Stromal cell of bone marrow (primary cell): ENCODE results near the gene ROBO2.
"Not testable (repeated sequence)": the region's sequence is repeated elsewhere in the genome, so short reads cannot be mapped to it uniquely, and the experiment has no call there.

Experiments used
- DNase-seq: peaks from one replicate; pipeline ENCODE4 v3.0.0-alpha.2; 2012; ENCODE audit warnings: low read depth

ROBO2 gene

DNA sequence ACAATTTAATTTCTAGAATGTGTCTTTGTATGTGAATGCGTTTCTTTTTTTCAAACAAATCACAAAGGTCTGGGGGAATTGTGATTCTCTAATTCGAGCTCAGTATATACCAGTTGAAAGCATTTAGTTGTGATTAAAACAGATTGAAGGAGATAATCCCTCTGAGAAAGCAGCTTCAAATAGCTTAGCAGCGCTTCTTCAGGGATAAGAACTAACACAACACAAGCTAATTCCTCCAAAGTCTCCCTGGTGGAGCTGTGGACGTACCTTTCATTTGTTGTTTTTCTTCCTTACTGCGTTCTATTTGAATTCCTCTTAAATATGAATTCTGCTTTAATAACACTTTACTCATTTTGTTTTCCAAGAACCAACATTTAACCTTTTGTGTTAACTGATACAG, 286.7 kb downstream of the ROBO2 start:
- no peak for DNase-seq

DNA sequence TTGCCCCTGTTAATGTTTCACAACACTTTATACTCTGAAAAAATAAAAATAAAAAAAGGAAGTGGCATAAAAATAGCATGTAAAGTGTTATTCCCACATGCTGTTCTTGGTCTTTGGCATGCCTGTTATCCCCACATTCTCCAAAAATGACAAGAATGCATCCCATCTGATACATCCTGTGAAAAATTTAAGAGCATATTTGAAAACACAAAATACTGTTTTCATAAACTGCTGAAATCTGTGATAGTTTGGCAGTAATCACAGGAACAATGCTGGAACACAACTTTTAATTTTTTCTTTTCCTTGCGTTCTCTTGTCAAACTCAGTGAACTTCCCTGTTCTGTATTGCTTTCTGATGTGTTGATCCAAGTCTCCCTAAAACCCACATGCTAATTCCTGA, 288.8 kb downstream of the ROBO2 start:
- DNase-seq = no peak

DNA sequence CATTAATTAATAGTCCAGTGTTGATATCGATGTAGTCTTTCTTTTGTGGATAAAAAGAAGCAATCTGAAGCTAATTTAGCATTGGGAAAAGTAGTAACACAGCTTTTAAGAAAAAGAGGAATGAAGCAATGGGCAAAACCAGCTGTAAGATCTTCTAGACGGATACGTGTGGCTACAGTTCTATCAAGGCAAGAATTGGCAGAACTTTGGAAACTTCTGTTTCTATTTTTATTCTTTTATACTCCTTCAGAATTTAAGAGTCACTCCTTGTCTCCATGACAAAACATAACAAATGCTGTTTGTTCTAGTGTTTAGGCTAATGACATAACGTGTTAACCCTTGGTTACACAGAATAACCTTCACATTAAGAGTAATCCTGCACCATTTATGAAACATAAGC, 289.2 kb downstream of the ROBO2 start:
- no peak for DNase-seq

GRCh38 chr3:77338195-77338594, 298.3 kb downstream of the ROBO2 start:
- no peak for DNase-seq

- no peak for DNase-seq
Measured at GRCh38 chr3:77342027-77342426, 302.1 kb downstream of the ROBO2 start.

DNA sequence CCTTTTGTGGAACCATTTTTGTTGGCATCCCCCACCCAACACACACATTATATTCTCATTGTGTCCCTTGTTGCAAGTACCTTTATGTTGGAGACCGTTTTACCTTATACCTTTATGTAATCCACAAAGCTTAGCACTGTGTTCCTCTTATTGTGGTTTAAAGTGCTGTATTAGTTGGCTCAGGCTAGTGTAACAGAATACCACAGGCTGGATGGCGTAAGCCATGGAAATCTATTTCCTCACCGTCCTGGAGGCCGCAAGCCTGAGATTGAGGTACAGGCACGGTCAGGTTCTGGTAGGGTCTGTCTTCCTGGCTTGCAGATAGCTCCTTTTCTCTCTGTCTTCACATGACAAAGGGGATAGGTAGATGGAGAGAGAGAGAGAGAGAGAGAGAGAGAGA, 302.8 kb downstream of the ROBO2 start:
- DNase-seq = no peak

DNA sequence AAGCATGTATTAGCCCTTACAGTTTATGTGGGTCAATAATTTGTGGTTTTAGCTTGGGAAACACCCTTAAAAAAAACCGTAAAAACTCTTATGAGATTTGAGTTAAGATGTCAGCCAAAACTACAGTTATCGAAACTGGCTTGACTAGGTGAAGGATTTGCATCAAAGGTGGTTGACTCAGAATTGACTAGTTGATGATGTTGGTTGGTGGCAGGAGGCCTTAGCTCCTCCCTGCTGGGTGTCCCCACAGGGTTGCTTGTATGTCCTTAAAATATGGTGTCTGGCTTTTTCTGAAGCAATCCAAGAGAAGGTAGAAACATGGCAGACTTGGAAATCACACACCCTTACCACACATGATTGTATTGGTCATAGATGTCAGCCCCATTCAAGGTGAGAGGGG, 305.1 kb downstream of the ROBO2 start:
- no peak for DNase-seq

DNA sequence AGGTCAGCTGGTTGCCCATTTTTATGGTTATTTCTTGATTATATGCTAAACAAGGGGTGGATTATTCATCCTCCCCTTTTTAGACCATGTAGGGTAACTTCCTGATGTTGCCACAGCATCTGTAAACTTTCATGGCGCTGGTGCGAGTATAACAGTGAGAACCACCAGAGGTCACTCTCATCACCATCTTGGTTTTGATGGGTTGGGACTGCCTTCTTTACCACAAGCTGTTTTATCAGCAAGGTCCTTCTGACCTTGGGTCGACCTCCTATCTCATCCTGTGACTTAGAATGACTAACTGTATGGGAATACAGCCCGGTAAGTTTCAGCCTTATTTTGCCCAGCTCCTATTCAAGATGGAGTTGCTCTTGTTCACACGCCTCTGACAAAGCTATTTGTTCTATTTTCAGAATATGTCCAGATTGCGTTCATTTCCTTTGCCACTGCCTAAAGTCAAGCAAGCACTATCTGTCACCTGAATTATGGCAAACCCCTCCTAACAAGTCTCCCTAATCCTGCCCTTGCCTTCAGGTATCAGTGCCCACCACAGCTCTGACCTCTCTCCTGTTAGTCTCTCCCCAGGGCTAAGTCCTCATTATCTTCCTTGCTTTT, 308.5 kb downstream of the ROBO2 start:
- DNase-seq = no peak

DNA sequence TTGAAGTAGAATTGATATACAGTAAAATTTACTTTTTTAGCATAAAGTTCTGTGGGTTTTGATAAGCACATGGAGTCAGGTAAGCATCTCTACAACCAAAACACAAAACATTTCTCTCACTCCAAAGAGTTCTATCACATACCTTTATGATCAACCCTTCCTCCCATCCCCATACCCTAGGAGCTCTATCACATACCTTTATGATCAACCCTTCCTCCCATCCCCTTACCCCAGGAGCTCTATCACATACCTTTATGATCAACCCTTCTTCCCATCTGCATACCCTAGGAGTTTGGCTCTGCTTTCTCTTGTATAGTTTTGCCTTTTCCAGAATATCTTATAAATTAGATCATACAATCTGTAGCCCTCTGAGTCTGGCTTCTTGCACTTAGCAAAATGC, 315.1 kb downstream of the ROBO2 start:
- no peak for DNase-seq

- no peak for DNase-seq
Measured at GRCh38 chr3:77362936-77363335, 323.0 kb downstream of the ROBO2 start.

DNA sequence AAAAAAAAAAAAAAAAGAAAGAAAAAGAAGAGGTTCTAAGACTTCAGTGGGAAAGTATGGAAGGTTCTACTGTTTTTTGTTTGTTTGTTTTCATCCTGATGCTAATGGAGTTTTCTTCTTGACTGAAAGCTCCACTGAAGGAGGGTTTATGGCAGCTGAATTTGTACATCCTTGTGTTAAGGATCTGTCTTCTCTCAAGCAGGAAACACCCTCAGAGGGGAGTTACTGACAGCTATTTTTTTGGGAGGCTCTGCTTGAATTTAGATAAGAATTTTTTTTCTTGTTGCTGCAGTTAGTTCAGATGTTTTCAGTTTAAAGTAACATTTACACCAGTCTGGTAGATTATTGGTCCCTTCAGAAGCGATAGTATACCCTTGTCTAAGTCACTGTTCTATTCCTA, 325.3 kb downstream of the ROBO2 start:
- no peak for DNase-seq

DNA sequence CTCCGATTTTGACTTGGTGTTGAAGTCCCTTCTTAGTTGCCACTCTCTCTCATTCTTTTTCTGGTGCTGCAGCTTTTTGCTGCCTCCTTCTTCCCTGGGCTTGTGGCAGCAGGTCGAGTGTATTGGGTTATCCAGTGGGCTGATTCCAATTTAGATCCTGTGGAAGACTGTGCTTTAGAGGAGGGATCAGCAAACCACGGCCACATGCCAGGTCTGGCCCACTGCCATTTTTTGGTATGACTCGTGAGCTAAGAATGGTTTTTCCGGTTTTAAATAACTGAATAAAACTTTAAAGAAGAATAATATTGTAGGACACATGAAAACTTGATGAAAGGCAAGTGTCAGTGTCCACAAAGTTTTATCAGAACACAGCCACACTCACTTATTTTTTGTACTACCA, 330.5 kb downstream of the ROBO2 start:
- peak; percentile 2 for DNase-seq

DNA sequence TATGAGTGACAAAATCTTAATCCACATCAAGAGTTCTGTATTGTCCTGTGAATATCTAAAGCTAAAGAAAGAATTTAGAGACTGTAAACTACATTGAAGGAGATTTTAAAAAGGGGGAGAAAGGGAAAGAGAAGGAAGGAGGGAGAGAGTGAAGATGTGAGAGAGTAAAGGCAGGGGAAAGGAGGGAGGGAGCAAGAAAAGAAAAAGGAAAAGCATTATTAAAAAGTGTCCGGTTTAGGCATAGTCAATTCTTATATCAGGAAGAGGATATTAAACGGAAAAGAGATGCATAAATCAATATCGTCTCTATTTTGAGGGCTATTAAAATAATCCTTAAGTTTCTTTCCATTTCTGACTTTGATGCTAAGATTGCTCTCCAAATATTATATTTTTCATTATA, 332.1 kb downstream of the ROBO2 start:
- no peak for DNase-seq

DNA sequence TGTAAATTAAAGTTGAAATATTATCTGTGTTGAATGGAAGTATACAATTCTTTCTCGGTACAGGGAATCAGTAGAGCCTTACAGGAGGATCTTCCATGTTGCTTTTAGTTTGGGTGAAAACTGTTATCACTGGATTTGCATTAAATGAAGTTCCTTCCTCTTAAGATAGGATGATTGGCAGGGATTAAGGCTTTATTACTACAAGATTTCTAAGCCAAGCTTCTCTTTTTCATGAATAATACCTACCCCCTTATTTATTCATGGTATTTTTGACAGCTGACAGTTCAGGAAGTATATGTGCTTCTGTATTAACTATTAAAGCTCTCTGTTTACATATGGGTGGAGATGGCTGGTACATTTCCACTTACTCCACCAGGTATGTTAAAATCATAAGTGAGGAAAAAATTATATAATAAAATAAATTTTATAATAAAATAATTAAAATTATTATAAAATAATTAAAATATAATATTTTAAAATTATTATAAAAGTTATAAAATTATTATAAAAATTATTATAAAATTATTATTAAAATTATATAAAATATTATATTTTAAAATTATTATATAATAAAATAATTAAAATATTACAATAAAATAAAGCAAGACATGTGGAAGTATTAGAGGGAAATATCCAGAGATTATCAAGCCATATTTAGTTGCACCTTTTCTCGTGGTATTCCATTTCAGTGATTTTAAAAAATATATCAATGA, 332.9 kb downstream of the ROBO2 start:
- DNase-seq = no peak

DNA sequence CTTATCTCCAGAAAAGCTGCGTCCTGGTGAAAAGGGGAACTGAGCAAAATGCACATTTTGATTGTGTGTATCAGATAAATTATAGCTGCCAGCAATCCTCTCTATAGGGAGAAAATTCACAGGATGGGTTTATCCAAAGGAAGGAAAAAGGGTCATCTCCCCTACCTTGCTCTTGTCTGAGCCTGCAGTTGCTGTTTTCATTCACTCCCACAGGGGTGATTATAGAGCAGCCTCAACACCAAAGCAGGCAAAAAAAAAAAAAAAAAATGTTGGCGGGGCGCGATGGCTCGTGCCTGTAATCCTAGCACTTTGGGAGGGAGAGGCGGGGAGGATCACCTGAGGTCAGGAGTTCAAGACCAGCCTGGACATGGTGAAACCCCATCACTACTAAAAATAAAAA, 333.7 kb downstream of the ROBO2 start:
- no peak for DNase-seq

- DNase-seq = no peak
Measured at GRCh38 chr3:77376511-77376910, 336.6 kb downstream of the ROBO2 start.

- no peak for DNase-seq
Measured at GRCh38 chr3:77377717-77378116, 337.8 kb downstream of the ROBO2 start.

DNA sequence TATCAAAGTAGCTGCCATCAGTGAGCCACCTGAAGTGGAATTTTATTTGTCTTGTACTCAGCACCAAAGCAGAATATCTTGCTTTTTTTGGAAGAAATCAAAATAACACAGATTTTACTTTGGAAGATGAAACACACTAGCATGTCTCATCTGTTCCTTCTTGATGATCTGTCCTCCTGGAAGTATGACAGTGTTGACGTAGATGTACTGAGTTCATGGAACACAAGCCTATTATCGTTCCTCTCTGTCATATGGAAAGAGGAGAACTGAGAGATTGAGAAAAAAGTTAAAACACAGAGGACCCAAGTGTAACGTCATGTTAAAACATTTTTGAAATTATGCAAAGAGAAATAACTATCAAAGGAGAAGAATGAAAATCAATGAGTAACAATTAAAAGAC, 340.2 kb downstream of the ROBO2 start:
- no peak for DNase-seq

DNA sequence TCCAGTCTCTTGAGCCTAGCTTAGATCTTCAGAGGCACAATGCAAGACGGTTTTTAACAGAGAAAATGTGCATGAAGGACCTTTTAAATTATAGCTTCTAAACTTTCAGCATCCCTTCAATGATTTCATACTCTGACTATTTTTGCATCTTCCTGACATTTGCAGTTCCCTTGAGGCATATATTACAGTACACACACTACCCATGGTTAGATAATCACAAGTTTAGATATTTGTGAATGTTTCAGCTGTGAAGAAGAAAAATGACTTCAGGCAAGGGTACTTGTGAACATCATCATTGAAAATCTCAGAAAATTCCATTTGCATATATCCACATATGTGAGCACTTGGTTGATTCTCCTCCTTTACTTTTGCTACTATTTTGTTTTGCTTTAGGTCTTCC, 341.5 kb downstream of the ROBO2 start:
- no peak for DNase-seq

GRCh38 chr3:77392181-77392580, 352.3 kb downstream of the ROBO2 start:
- no peak for DNase-seq

DNA sequence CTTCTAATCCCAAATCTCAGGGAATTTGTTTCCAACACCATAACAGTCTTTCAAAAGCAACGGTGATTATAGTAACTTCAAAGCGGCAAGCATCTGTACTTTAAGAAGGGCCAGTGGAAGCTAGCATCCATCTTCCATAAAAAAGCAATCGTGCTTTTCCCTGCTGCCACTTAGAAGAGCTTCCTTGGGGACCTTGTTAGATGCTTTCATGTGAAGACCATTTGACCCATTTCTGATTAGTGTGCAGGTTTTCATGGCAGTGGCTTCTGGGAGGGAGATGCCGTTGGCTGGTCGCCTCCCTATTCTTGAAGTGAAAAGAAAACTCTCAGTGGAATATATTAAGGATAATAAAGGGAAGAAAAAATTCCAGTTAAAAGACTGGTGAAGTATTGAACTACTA, 354.1 kb downstream of the ROBO2 start:
- DNase-seq = no peak

DNA sequence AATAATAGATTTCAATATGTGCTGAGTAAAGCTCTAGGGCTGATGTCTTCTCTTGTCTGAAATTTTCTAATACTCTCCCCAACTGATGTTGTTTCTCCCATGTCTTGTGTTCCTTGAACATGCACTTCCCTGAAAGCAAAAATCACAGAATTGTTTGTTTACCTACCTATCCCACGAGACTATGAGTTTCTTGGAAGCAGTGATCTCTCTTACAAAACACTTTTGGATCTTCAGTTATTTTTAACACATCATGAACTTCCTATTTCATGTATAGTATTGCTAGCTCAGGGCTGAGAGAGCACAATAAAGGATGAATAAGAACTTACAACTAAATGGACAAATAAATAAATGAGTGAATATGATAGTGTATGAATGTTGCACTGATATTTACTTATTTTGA, 365.0 kb downstream of the ROBO2 start:
- no peak for DNase-seq

GRCh38 chr3:77407441-77407840, 367.5 kb downstream of the ROBO2 start:
- no peak for DNase-seq

GRCh38 chr3:77410334-77410733, 370.4 kb downstream of the ROBO2 start:
- not testable (repeated sequence) for DNase-seq
